HepG2 (cell line): ENCODE data around the gene DDX1. TPM values are rescaled to one million over a fixed set of nuclear protein-coding genes. Genes with fewer than 3 reads are reported as not detected.

Experiments
- AHDC1 ChIP-seq: sonication (generic); formaldehyde crosslinking; IDR thresholded peaks from 2 replicates; pipeline ENCODE4 v1.5.1; 2020; ENCODE audit warnings: mild to moderate bottlenecking, missing genetic modification reagents, borderline replicate concordance
- CSRNP2 ChIP-seq: sonication (generic); formaldehyde crosslinking; conservative IDR thresholded peaks from 2 replicates; pipeline ENCODE4 v1.8.0; 2022; ENCODE audit warnings: low read depth, missing genetic modification reagents
- HOXA5 ChIP-seq: sonication (generic); formaldehyde crosslinking; IDR thresholded peaks from 2 replicates; pipeline ENCODE4 v1.4.0; 2020; ENCODE audit warnings: missing genetic modification reagents
- MED8 ChIP-seq: sonication (generic); formaldehyde crosslinking; IDR thresholded peaks from 2 replicates; pipeline ENCODE4 v1.8.1; 2023; ENCODE audit warnings: mild to moderate bottlenecking, missing genetic modification reagents; ENCODE audit not compliant: insufficient replicate concordance
- PRPF4 ChIP-seq: fragments of 200-400 bp; formaldehyde crosslinking; IDR thresholded peaks from 2 replicates; pipeline ENCODE4 v1.6.1; 2016; ENCODE audit warnings: low read length, low read depth; ENCODE audit not compliant: poor library complexity, severe bottlenecking
- SNAPC4 ChIP-seq: sonication (generic); formaldehyde crosslinking; IDR thresholded peaks from 2 replicates; pipeline ENCODE4 v1.4.0; 2020; ENCODE audit warnings: mild to moderate bottlenecking, missing genetic modification reagents
- SP2 ChIP-seq: sonication (generic); formaldehyde crosslinking; IDR thresholded peaks from 2 replicates; pipeline ENCODE4 v1.5.1; 2020; ENCODE audit warnings: mild to moderate bottlenecking, missing genetic modification reagents
- ZNF274 ChIP-seq: sonication (generic); formaldehyde crosslinking; IDR thresholded peaks from 2 replicates; pipeline ENCODE4 v1.5.1; 2020; ENCODE audit warnings: mild to moderate bottlenecking, missing genetic modification reagents
- ZNF280B ChIP-seq: sonication (generic); formaldehyde crosslinking; IDR thresholded peaks from 2 replicates; pipeline ENCODE4 v1.5.0; 2020; ENCODE audit warnings: missing genetic modification reagents, mild to moderate bottlenecking, borderline replicate concordance
- ZNF496 ChIP-seq: sonication (generic); formaldehyde crosslinking; IDR thresholded peaks from 2 replicates; pipeline ENCODE4 v1.8.1; 2023; ENCODE audit warnings: mild to moderate bottlenecking, moderate library complexity, missing genetic modification reagents; ENCODE audit not compliant: insufficient replicate concordance
- polyA plus RNA-seq, 8 experiments: library from polyadenylated mRNA; depleted of rRNA in 3 of 8; stranded (reverse) in 7 of 8; unstranded in 1 of 8; fragments of >200 nt; fragmentation: Illumina TruSeq in 4 of 8; extraction: Trizol in 4 of 8; gene quantifications; 2 replicates each; pipeline versions ENCODE4 v1.2.1 to v1.2.3, GENCODE V29; 2011 to 2016; ENCODE audit warnings: low read depth in 4 of 8, missing spikeins in 1 of 8, mixed read lengths in 1 of 8; ENCODE audit not compliant: insufficient read depth in 1 of 8
- total RNA-seq, 5 experiments: library from RNA; depleted of rRNA; stranded (reverse); fragments of >200 nt; fragmentation: Illumina TruSeq; extraction: Trizol; gene quantifications; 2 replicates each; pipeline ENCODE4 v1.2.3, GENCODE V29; 2016; ENCODE audit warnings: low read depth in 1 of 5

DDX1 gene
- total and polyA plus RNA-seq, 2 of the 13 experiments (the other 11 are each of a cell fraction or from before 2014, with no cell fraction given): 81.6 to 130 TPM

- TF ChIP-seq AHDC1 (CRISPR knock-in tag): peak; percentile 68; the same call in 1 of the 2 replicates
- TF ChIP-seq ZNF496 (CRISPR knock-in tag): no peak
- TF ChIP-seq ZNF274 (CRISPR knock-in tag): peak; percentile 96
- peak; percentile 98 for TF ChIP-seq SNAPC4
- TF ChIP-seq MED8: peak; percentile 99
- TF ChIP-seq CSRNP2 (CRISPR knock-in tag): 0 out of 2 replicates have a peak, but pooled peaks have one; percentile 40
- no peak; the same call in 1 of the 2 replicates for TF ChIP-seq SP2 (CRISPR knock-in tag)
- TF ChIP-seq PRPF4: no peak
- peak; percentile 99 for TF ChIP-seq HOXA5
- TF ChIP-seq ZNF280B (CRISPR knock-in tag): peak; percentile 97
Observed at GRCh38 chr2:15591692-15592463, at the start of gene DDX1 (continued).
